H1 (cell line): ENCODE measurements around the gene VMP1. TPM values are rescaled to one million over a fixed set of nuclear protein-coding genes. Genes with fewer than 3 reads are reported as not detected.

Experiments
- microRNA counts: library from miRNA; unstranded; fragments of <30 nt; microRNA quantifications from one replicate; lab custom pipeline; 2015
- microRNA-seq, 2 experiments: library from miRNA; unstranded; fragments of <30 nt; microRNA quantifications; one replicate each; pipeline versions ENCODE4 to v1.2.0, GENCODE V29; 2016 to 2020; ENCODE audit warnings: borderline microRNAs expressed in 2 of 2, borderline number of aligned reads in 2 of 2, borderline replicate concordance in 1 of 2
- polyA plus RNA-seq, 7 experiments: library from polyadenylated mRNA; depleted of rRNA in 3 of 7; stranded (reverse) in 5 of 7; unstranded in 2 of 7; fragments of >200 nt in 5 of 7; fragments of 200-250 nt in 2 of 7; gene quantifications; 1 replicate in 5 of 7; 2 replicates in 1 of 7; 4 replicates in 1 of 7; pipeline versions ENCODE4 v1.2.1 to v1.2.3, GENCODE V29; 2011 to 2013; ENCODE audit warnings: missing spikeins in 2 of 7, mixed read lengths in 2 of 7
- small RNA-seq: library from polyadenylated mRNA; stranded (forward); fragments of <200 nt; extraction: miRNeasy Mini kit (QIAGEN cat#:217004); gene quantifications from one replicate; pipeline ENCODE3, GENCODE V24; 2013; ENCODE audit not compliant: insufficient read depth
- total RNA-seq: library from RNA; stranded (reverse); fragmentation: NEBNext Ultra II Directional; extraction: Animal tissue kit (Norgen Biotek cat#: 25700); gene quantifications from 2 replicates; pipeline ENCODE4 v1.2.1, GENCODE V29; 2021

The VMP1 gene
- total and polyA plus RNA-seq, 2 of the 8 experiments (the other 6 are each of a cell fraction or from before 2014, with no cell fraction given) = 45.0 to 92.7 TPM

MicroRNAs within 50 kb of the gene (microRNA counts, 767-probe panel; counts per million panel counts)
- 879 counts per million, percentile 95 among the panel's probes with 10 or more counts for microRNA hsa-miR-21-5p (lab: Ali Mortazavi, UCI)

Small RNAs within 50 kb of the gene (microRNA-seq; reads per million reads assigned to microRNA genes)
- 5,408 to 20,971 reads per million in 2 experiments for gene MIR21

Small RNAs within 50 kb of the gene (small RNA-seq; reads per million reads assigned to genes)
- not detected for gene AC040904.1
- gene RNU6-450P = not detected

Other genes with a start within 250 kb of the VMP1 start
- gene DHX40, start 142.0 kb upstream of the VMP1 start, total RNA-seq = 28.3 and 28.5 TPM in 2 replicates
- gene DHX40, start 142.0 kb upstream of the VMP1 start, polyA plus RNA-seq (2011; rRNA removed) = 7.5 and 13.5 TPM in 2 replicates
- 279 and 283 TPM in 2 replicates for gene CLTC, start 87.8 kb upstream of the VMP1 start, total RNA-seq
- gene CLTC, start 87.8 kb upstream of the VMP1 start, polyA plus RNA-seq (2011; rRNA removed) = 93.0 and 175 TPM in 2 replicates
- gene PTRH2, start 224 bp upstream of the VMP1 start, total RNA-seq = 36.5 and 39.4 TPM in 2 replicates
- 23.9 and 43.2 TPM in 2 replicates for gene PTRH2, start 224 bp upstream of the VMP1 start, polyA plus RNA-seq (2011; rRNA removed)
- 16.1 and 17.5 TPM in 2 replicates for gene TUBD1, start 185.3 kb downstream of the VMP1 start, total RNA-seq
- gene TUBD1, start 185.3 kb downstream of the VMP1 start, polyA plus RNA-seq (2011; rRNA removed) = 5.7 and 9.1 TPM in 2 replicates
- gene RPS6KB1, start 185.5 kb downstream of the VMP1 start, total RNA-seq = 25.5 and 28.4 TPM in 2 replicates
- gene RPS6KB1, start 185.5 kb downstream of the VMP1 start, polyA plus RNA-seq (2011; rRNA removed) = 2.1 and 3.4 TPM in 2 replicates